Ectodermal cell (in vitro differentiated cells): ENCODE data around the gene HSBP1L1.
A peak's percentile ranks its signal among the peaks of the same experiment; 100 is the strongest.
"Not testable (repeated sequence)": the region's sequence is repeated elsewhere in the genome, so short reads cannot be mapped to it uniquely, and the experiment has no call there.

Experiments
- H3K27ac ChIP-seq: 2 replicates; pipeline ENCODE4 v1.7.0; 2013; ENCODE audit warnings: mild to moderate bottlenecking, low read depth, low read length; ENCODE audit not compliant: insufficient read depth, poor library complexity, severe bottlenecking
- H3K27me3 ChIP-seq: 2 replicates; pipeline ENCODE4 v1.7.0; 2013; ENCODE audit warnings: mild to moderate bottlenecking, low read length; ENCODE audit not compliant: insufficient read depth, control insufficient read depth, poor library complexity, severe bottlenecking
- H3K36me3 ChIP-seq: one replicate; pipeline ENCODE4 v1.7.0; 2013; ENCODE audit warnings: low read length; ENCODE audit not compliant: control insufficient read depth, insufficient read depth
- H3K4me1 ChIP-seq: one replicate; pipeline ENCODE4 v1.7.0; 2013; ENCODE audit warnings: low read length; ENCODE audit not compliant: control insufficient read depth, insufficient read depth
- H3K4me3 ChIP-seq: 2 replicates; pipeline ENCODE4 v1.7.0; 2013; ENCODE audit warnings: low read depth, low read length, control low read depth; ENCODE audit not compliant: insufficient read depth
- H3K9me3 ChIP-seq: 2 replicates; pipeline ENCODE4 v1.7.0; 2013; ENCODE audit warnings: mild to moderate bottlenecking, low read length, moderate library complexity; ENCODE audit not compliant: control insufficient read depth
- WGBS, 2 experiments: methylation state at CpG; one replicate each; pipeline ENCODE4 v1.1.7; 2013; ENCODE audit warnings: missing lambda C conversion rate in 2 of 2; 5-methylcytosine and 5-hydroxymethylcytosine counted together

HSBP1L1 gene

GRCh38 chr18:79986726-79987125 lies 22.3 kb downstream of the HSBP1L1 start:
- Histone ChIP-seq H3K9me3 (no peaks in the 10 kb centered on the region), H3K4me1 (peaks cover 11% of the 10 kb centered on the region), H3K36me3 (peaks cover 6% of the 10 kb centered on the region), H3K27ac (no peak overlapping the region), H3K4me3 (peak overlapping the region; percentile 8), H3K27me3 (no peaks in the 10 kb centered on the region)
- WGBS, 2 experiments, result 64 to 71% methylated on average over 7 of the region's 7 CpGs

GRCh38 chr18:79987566-79987965 lies 23.1 kb downstream of the HSBP1L1 start:
- 0 to 1% methylated on average over 5 to 6 of the region's 6 CpGs for WGBS, 2 experiments
- H3K27me3 ChIP-seq, result no peaks in the 10 kb centered on the region
- no peaks in the 10 kb centered on the region for H3K9me3 ChIP-seq
- no peak overlapping the region for H3K27ac ChIP-seq
- H3K36me3 ChIP-seq, result peaks cover 6% of the 10 kb centered on the region
- H3K4me1 ChIP-seq, result peaks cover 11% of the 10 kb centered on the region
- peak overlapping the region; percentile 84 for H3K4me3 ChIP-seq

- Histone ChIP-seq H3K4me1 (peaks cover 11% of the 10 kb centered on the region), H3K36me3 (peaks cover 6% of the 10 kb centered on the region), H3K27me3 (no peaks in the 10 kb centered on the region), H3K9me3 (no peaks in the 10 kb centered on the region), H3K27ac (peak overlapping the region; percentile 61), H3K4me3 (peak overlapping the region; percentile 84)
- 0% methylated on average over 48 of the region's 48 CpGs for WGBS, 2 experiments
Measured at GRCh38 chr18:79988071-79988450, 23.6 kb downstream of the HSBP1L1 start.

GRCh38 chr18:79988451-79989194 lies 24.2 kb downstream of the HSBP1L1 start, which contains the start of gene TXNL4A:
Gene TXNL4A (minus strand): TSS chr18:79988563. CDS start chr18:79988392, 171 bp downstream.
- WGBS, 2 experiments, result 1 to 2% methylated on average over 71 of the region's 71 CpGs
- no peaks in the 10 kb centered on the region for H3K27me3 ChIP-seq
- peak within 1 kb of the TSS; percentile 61 for H3K27ac ChIP-seq
- H3K9me3 ChIP-seq, result no peaks in the 10 kb centered on the region
- H3K4me1 ChIP-seq, result peaks cover 11% of the 10 kb centered on the region
- peaks cover 6% of the 10 kb centered on the region for H3K36me3 ChIP-seq
- H3K4me3 ChIP-seq, result peak within 1 kb of the TSS; percentile 84

- no peak overlapping the region for H3K27ac ChIP-seq
- WGBS, 2 experiments, result 79 to 86% methylated on average over 14 of the region's 14 CpGs
- H3K9me3 ChIP-seq, result no peaks in the 10 kb centered on the region
- H3K36me3 ChIP-seq, result peaks cover 6% of the 10 kb centered on the region
- H3K4me1 ChIP-seq, result peaks cover 11% of the 10 kb centered on the region
- H3K4me3 ChIP-seq, result peak overlapping the region; percentile 84
- no peaks in the 10 kb centered on the region for H3K27me3 ChIP-seq
Measured at GRCh38 chr18:79989195-79989497, 24.7 kb downstream of the HSBP1L1 start.

GRCh38 chr18:79991494-79991893 lies 27.1 kb downstream of the HSBP1L1 start:
- Histone ChIP-seq H3K36me3 (no peaks in the 10 kb centered on the region), H3K4me1 (peaks cover 10% of the 10 kb centered on the region), H3K4me3 (no peak overlapping the region), H3K9me3 (no peaks in the 10 kb centered on the region), H3K27me3 (no peaks in the 10 kb centered on the region), H3K27ac (no peak overlapping the region)
- WGBS, 2 experiments, result 91% methylated on average over 2 of the region's 2 CpGs

GRCh38 chr18:79999701-80000100 lies 35.3 kb downstream of the HSBP1L1 start:
- WGBS, 2 experiments, result 84 to 86% methylated on average over 2 of the region's 2 CpGs
- H3K27ac ChIP-seq, H3K27me3 ChIP-seq, H3K9me3 ChIP-seq, H3K4me3 ChIP-seq, H3K36me3 ChIP-seq, H3K4me1 ChIP-seq: not testable (repeated sequence)

- Histone ChIP-seq H3K27ac (no peak overlapping the region), H3K9me3 (peaks cover 2% of the 10 kb centered on the region), H3K4me3 (no peak overlapping the region), H3K36me3 (no peaks in the 10 kb centered on the region), H3K4me1 (no peaks in the 10 kb centered on the region), H3K27me3 (no peaks in the 10 kb centered on the region)
- WGBS, 2 experiments, result 81 to 85% methylated on average over 3 of the region's 3 CpGs
Measured at GRCh38 chr18:80000877-80001276, 36.4 kb downstream of the HSBP1L1 start.

GRCh38 chr18:80002468-80002867 lies 38.0 kb downstream of the HSBP1L1 start:
- no peaks in the 10 kb centered on the region for H3K4me1 ChIP-seq
- H3K9me3 ChIP-seq, result peaks cover 2% of the 10 kb centered on the region
- no peak overlapping the region for H3K4me3 ChIP-seq
- H3K27me3 ChIP-seq, result no peaks in the 10 kb centered on the region
- H3K27ac ChIP-seq, result no peak overlapping the region
- WGBS, 2 experiments, result 91 to 94% methylated on average over 5 of the region's 5 CpGs
- no peaks in the 10 kb centered on the region for H3K36me3 ChIP-seq

- Histone ChIP-seq H3K4me3 (no peak overlapping the region), H3K4me1 (no peaks in the 10 kb centered on the region), H3K9me3 (peaks cover 2% of the 10 kb centered on the region), H3K27ac (no peak overlapping the region), H3K27me3 (no peaks in the 10 kb centered on the region), H3K36me3 (no peaks in the 10 kb centered on the region)
- 92 to 93% methylated on average over 12 of the region's 12 CpGs for WGBS, 2 experiments
Measured at GRCh38 chr18:80004600-80005342, 40.3 kb downstream of the HSBP1L1 start.
